Measurements from ENCODE around the gene WDR37. TPM values are rescaled to one million over a fixed set of nuclear protein-coding genes. Genes with fewer than 3 reads are reported as not detected.

WDR37 gene
- total RNA-seq, 2 donors from 2014 or later, result 18.6 to 18.7 TPM

- H3K9ac ChIP-seq (ENCODE audit: low read depth in 2 of 2, low read length in 2 of 2), result no peak overlapping the region
- H3K27me3 ChIP-seq, result no peaks in the 10 kb centered on the region
- H3K27ac ChIP-seq, result no peak overlapping the region
- no peaks in the 10 kb centered on the region for H3K9me3 ChIP-seq
- intact Hi-C loops (cut with DNase I), result no loop called here
- no peaks in the 10 kb centered on the region for H3K4me1 ChIP-seq
- no peak for DNase-seq
- no peak for TF ChIP-seq CTCF (IDR thresholded peaks at IDR 0.05)
- H3K36me3 ChIP-seq, result peaks cover 5% of the 10 kb centered on the region
- no peak overlapping the region for H3K4me3 ChIP-seq
Measured at GRCh38 chr10:1022413-1022812, 33.8 kb upstream of the WDR37 start.

GRCh38 chr10:1024103-1024502, 32.1 kb upstream of the WDR37 start:
- no peak for DNase-seq
- no peak for TF ChIP-seq CTCF (IDR thresholded peaks at IDR 0.05)
- Histone ChIP-seq H3K4me3 (no peak overlapping the region), H3K9ac (ENCODE audit: low read depth in 2 of 2, low read length in 2 of 2) (no peak overlapping the region), H3K27me3 (no peaks in the 10 kb centered on the region), H3K9me3 (no peaks in the 10 kb centered on the region), H3K36me3 (no peaks in the 10 kb centered on the region), H3K27ac (no peak overlapping the region), H3K4me1 (no peaks in the 10 kb centered on the region)
- intact Hi-C loops (cut with DNase I), result no loop called here

GRCh38 chr10:1025683-1026082, 30.5 kb upstream of the WDR37 start, which contains the start of gene IDI2:
TSS of gene IDI2 (minus strand) at chr10:1025859. CDS start at chr10:1024723, 1,136 bp downstream.
- no peak for TF ChIP-seq CTCF (IDR thresholded peaks at IDR 0.05)
- Histone ChIP-seq H3K36me3 (no peaks in the 10 kb centered on the region), H3K9me3 (no peaks in the 10 kb centered on the region), H3K27me3 (no peaks in the 10 kb centered on the region), H3K4me3 (no peak within 1 kb of the TSS), H3K4me1 (no peaks in the 10 kb centered on the region), H3K27ac (no peak within 1 kb of the TSS), H3K9ac (ENCODE audit: low read depth in 2 of 2, low read length in 2 of 2) (no peak within 1 kb of the TSS)
- intact Hi-C loops (cut with DNase I), result no loop called here
- DNase-seq, result no peak

GRCh38 chr10:1026578-1026977, 29.6 kb upstream of the WDR37 start:
- no peak overlapping the region for H3K27ac ChIP-seq
- no peaks in the 10 kb centered on the region for H3K4me1 ChIP-seq
- H3K9me3 ChIP-seq, result no peaks in the 10 kb centered on the region
- DNase-seq, result no peak
- intact Hi-C loops (cut with DNase I), result no loop called here
- no peaks in the 10 kb centered on the region for H3K27me3 ChIP-seq
- TF ChIP-seq CTCF (IDR thresholded peaks at IDR 0.05), result no peak
- no peaks in the 10 kb centered on the region for H3K36me3 ChIP-seq
- H3K4me3 ChIP-seq, result no peak overlapping the region
- H3K9ac ChIP-seq (ENCODE audit: low read depth in 2 of 2, low read length in 2 of 2), result no peak overlapping the region

GRCh38 chr10:1029838-1030237, 26.3 kb upstream of the WDR37 start:
- intact Hi-C loops (cut with DNase I), result no loop called here
- H3K27ac ChIP-seq, result no peak overlapping the region
- no peak for TF ChIP-seq CTCF (IDR thresholded peaks at IDR 0.05)
- H3K36me3 ChIP-seq, result no peaks in the 10 kb centered on the region
- no peaks in the 10 kb centered on the region for H3K27me3 ChIP-seq
- no peaks in the 10 kb centered on the region for H3K4me1 ChIP-seq
- H3K4me3 ChIP-seq, result no peak overlapping the region
- no peaks in the 10 kb centered on the region for H3K9me3 ChIP-seq
- H3K9ac ChIP-seq (ENCODE audit: low read depth in 2 of 2, low read length in 2 of 2), result no peak overlapping the region
- no peak for DNase-seq

- Histone ChIP-seq H3K4me3 (no peak overlapping the region), H3K9me3 (no peaks in the 10 kb centered on the region), H3K4me1 (no peaks in the 10 kb centered on the region), H3K9ac (ENCODE audit: low read depth in 2 of 2, low read length in 2 of 2) (no peak overlapping the region), H3K36me3 (no peaks in the 10 kb centered on the region), H3K27ac (no peak overlapping the region), H3K27me3 (no peaks in the 10 kb centered on the region)
- intact Hi-C loops (cut with DNase I), result no loop called here
- no peak for TF ChIP-seq CTCF (IDR thresholded peaks at IDR 0.05)
- no peak for DNase-seq
Measured at GRCh38 chr10:1033601-1034000, 22.6 kb upstream of the WDR37 start.
